ENCODE measurements around the gene RHOT2.

DNA sequence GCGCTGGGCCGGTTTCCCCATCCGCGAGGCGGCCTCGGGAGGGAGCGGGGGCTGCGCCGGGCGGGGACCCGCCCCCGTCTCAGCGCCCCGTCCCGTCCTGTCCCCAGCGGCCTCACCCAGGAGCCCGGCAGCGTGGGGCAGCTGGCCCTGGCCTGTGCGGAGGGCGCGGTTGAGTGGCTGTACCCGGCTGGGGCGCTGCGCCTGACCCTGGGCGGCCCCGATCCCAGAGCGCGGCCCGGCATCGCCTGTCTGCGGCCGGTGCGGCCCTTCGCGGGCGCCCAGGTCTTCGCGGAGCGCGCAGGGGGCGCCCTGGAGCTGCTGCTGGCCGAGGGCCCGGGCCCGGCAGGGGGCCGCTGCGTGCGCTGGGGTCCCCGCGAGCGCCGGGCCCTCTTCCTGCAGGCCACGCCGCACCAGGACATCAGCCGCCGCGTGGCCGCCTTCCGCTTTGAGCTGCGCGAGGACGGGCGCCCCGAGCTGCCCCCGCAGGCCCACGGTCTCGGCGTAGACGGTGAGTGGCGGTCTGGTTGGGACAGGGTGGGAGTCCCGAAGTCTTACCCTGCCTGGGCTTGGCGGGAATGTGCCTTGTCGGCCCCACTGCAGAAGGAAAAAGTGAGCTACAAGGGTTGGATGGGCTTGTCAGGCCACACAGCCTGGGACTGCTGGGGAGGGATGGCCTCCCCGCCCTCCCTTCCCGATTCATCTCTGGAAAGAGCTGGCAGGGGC lies 47.7 kb downstream of the RHOT2 start:
- TF ChIP-seq CTCF (IDR thresholded peaks at IDR 0.05), result no peak
- peak in 1 of 2 donors; percentile 2 for TF ChIP-seq POLR2A (IDR thresholded peaks at IDR 0.05)

All from uterus (tissue), 2 donors.